HEK293 (cell line): ENCODE measurements around the gene BCAT1.

Experiments
- BCL11B ChIP-seq: fragments of 450-650 bp; formaldehyde crosslinking; IDR thresholded peaks from 2 replicates; pipeline ENCODE4 v1.5.1; 2016; ENCODE audit warnings: low read depth, missing biosample characterization, missing genetic modification characterization
- CTCF ChIP-seq: fragments of 450-650 bp; formaldehyde crosslinking; IDR thresholded peaks from 2 replicates; pipeline ENCODE4 v1.5.1; 2016; ENCODE audit warnings: missing biosample characterization, missing genetic modification characterization
- PATZ1 ChIP-seq: fragments of 450-650 bp; formaldehyde crosslinking; IDR thresholded peaks from 2 replicates; pipeline ENCODE4 v1.5.1; 2016; ENCODE audit warnings: missing biosample characterization, missing genetic modification characterization
- SP2 ChIP-seq: fragments of 450-650 bp; formaldehyde crosslinking; IDR thresholded peaks from 2 replicates; pipeline ENCODE4 v1.5.1; 2016; ENCODE audit warnings: missing biosample characterization, missing genetic modification characterization
- ZBTB21 ChIP-seq: fragments of 450-650 bp; formaldehyde crosslinking; IDR thresholded peaks from 2 replicates; pipeline ENCODE4 v1.5.1; 2017; ENCODE audit warnings: missing biosample characterization, missing genetic modification characterization
- ZNF16 ChIP-seq: fragments of 450-650 bp; formaldehyde crosslinking; IDR thresholded peaks from 2 replicates; pipeline ENCODE4 v1.5.1; 2016; ENCODE audit warnings: low read depth, missing biosample characterization, missing genetic modification characterization
- ZNF311 ChIP-seq: fragments of 450-650 bp; formaldehyde crosslinking; IDR thresholded peaks from 2 replicates; pipeline ENCODE4 v1.5.1; 2017; ENCODE audit warnings: missing biosample characterization, missing genetic modification characterization, borderline replicate concordance
- ZNF433 ChIP-seq: fragments of 450-650 bp; formaldehyde crosslinking; IDR thresholded peaks from 2 replicates; pipeline ENCODE4 v1.5.1; 2016; ENCODE audit warnings: missing biosample characterization, missing genetic modification characterization, low read depth
- ZNF658 ChIP-seq: fragments of 450-650 bp; formaldehyde crosslinking; IDR thresholded peaks from 2 replicates; pipeline ENCODE4; 2016; ENCODE audit warnings: missing biosample characterization, missing genetic modification characterization
- ZNF791 ChIP-seq: fragments of 450-650 bp; formaldehyde crosslinking; IDR thresholded peaks from 2 replicates; pipeline ENCODE4 v1.5.1; 2016; ENCODE audit warnings: missing biosample characterization, missing genetic modification characterization

- TF ChIP-seq BCL11B (no peak), ZNF791 (tag by site-specific recombination) (no peak), ZBTB21 (tag by site-specific recombination) (no peak), SP2 (tag by site-specific recombination) (no peak), ZNF658 (tag by site-specific recombination) (no peak), ZNF433 (no peak), ZNF16 (no peak), ZNF311 (tag by site-specific recombination) (no peak), PATZ1 (tag by site-specific recombination) (no peak), CTCF (tag by site-specific recombination) (no peak)
Observed at GRCh38 chr12:24940157-24940556, 8.7 kb downstream of the BCAT1 start.
